Brain pericyte (primary cell): ENCODE data around the gene CCDC30.
"Not testable (repeated sequence)": the region's sequence is repeated elsewhere in the genome, so short reads cannot be mapped to it uniquely, and the experiment has no call there.

Source experiments
- DNase-seq: peaks from one replicate; pipeline ENCODE4 v3.0.0-alpha.2; 2012; ENCODE audit warnings: low read depth, low spot score

CCDC30 gene

DNA sequence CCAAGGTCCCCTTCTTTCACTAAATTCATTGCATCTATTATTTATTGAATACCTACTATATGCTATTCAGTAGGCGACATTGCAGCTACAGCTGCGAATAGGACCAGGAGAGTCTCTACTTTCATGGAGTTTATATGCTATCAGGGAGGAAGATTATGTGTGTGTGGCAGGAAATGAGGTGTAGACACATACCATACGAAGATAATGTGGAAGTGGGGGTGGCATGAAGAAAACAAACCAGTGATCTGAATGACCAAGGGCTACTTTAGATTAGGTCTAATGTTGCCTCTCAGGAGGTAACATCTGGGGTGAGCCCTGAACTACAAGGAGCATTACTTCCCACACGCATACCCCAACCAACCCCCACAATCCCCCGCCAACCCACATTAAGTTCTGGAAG lies 194.1 kb downstream of the CCDC30 start:
- no peak for DNase-seq

DNA sequence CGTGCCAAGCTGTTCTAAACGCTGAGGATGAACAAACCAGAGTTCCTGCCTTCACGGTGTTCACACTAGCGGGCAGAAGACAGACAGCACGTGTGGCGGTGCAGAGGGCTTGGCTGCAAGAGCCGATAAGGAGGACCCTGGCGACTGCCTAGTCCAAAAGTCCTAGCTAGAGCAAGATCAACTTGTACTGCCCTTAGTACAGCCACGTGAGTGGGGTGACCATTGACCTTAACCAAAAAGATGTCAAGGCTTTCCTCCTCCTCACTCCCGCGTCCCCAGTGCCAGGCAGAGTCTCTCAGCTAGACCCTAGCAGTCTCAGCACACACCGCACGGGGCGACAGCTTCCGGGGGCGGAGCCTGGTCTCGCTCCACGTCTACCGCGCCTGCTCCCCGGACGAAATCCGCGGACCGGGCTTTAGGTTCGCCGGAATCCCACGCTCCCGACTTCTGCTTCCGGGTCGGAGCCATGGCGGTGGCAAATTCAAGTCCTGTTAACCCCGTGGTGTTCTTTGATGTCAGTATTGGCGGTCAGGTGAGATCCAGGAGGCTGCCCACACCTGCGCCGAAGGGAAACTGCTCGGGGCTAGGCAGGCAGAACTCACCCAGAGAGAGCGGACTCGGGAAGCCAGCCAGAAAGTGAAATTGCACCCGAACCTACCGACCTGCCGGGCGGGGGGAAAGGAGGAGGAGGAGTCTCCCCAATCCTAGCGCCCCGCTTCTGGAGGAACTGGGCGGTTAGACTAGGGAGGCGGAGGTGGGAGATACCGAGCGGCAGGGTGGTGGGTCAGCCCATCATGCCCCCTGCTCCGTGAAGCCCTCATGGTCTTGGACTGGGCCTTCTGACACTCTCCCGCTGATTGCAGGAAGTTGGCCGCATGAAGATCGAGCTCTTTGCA lies 195.1 kb downstream of the CCDC30 start, which contains the start of gene PPIH:
Gene PPIH (plus strand): TSS at position 443 of the 896 bp plus-strand sequence. CDS start 24 bp downstream, at position 467.
- DNase-seq: peak; percentile 67

DNA sequence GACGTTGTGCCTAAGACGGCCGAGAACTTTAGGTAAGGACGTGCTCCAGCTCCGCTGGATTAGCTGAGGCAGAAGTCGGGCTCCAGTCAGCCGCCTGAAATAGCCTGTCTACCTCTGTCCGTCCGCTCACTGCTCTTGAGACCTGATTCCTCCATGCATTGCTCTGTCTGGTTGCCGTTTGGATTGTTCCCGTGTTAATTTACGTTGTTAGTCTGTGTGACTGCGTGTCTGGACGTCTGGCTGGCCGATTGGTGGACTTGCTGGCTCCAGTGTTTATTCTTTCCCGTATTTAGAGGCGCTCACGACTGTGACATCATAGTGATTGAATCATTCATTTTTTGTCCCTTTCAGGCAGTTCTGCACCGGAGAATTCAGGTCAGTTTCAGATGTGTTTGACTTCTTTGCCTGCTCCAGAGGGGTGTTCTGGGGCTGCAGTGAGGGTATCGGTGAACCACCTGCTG lies 195.8 kb downstream of the CCDC30 start:
- DNase-seq: no peak

DNA sequence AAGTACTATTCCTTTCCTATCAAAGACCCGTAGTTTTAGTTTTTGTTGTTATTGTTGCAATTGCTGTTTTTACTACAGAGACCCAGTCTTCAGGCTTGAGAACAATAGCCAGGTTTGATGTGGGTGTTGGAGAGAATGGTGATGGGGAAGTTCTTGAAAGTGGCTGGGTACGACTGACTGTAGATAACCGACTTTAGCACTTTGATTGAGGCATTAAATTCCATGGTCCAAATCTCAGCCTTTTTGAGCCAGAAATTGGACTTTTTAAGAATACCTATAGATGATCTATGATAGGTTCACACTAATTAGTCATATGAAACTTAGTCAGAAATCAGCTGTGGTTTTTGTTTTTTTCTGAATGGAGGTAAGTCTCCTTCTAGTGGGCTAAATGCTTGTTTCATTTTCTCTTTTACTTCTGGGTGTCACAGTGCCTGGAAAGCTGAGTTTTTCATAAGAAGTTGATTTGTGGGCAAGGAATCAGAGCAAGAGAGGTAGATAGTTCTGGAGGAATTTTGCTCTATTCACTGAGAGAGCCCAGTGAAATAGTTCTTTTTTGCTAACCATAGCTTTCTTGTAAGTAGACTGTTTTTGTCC lies 197.9 kb downstream of the CCDC30 start:
- no peak for DNase-seq

DNA sequence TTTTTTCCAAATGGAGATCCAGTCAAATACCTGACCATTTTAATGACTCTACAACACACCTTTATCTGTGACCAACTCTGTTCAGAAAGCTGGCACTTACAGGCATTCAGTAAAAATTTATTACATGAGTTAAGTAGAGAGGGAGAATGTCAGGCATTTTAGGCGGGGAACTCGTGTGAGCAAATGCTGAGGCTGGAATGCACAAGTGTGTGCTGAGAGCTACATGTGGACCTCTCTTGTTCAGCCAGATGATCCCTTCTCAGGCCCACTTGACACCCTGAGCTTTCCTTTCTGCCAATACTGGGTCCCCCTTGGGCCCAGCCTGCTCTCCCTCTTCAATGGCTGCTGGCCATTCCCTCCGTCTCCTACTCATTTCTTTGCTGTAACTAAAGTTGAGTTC lies 206.8 kb downstream of the CCDC30 start:
- DNase-seq: no peak

DNA sequence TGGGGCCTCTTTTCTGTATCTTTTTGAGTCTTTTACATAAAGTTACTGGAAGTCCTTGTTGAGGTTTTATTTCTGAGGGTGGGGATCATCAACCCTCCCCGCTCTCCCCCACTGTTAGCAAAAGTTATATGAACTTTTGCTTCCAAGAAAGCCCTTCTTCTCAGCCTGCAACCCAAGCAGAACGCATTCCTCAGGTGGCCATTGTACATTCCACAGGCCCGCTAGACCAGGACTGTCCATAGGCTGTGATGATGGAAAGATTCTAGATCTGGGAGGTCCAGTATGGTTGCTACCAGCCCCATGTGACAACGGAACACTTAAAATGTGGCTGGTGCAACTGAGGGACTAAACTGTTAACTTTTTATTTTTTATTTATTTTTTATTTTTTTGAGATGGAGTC lies 207.3 kb downstream of the CCDC30 start:
- DNase-seq: no peak

DNA sequence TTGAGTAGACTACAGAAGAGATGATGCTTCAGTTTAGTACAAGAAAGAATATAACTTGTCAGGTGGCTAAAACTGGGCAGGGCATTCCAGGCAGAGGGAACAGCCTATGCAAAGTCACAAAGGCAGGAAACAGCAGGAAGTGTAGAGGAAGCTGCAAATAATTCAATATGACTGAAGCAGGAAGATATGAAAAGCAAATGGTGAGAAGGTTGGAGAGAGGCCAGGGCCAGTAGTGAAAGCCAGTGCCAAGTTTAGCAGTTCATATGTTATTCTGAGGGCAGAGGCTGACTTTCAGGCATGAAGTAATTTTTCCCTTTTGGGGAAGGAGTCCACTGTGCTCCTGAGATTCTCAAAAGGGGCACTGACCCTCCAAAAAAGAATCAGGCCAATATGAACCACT lies 211.1 kb downstream of the CCDC30 start:
- DNase-seq: no peak

DNA sequence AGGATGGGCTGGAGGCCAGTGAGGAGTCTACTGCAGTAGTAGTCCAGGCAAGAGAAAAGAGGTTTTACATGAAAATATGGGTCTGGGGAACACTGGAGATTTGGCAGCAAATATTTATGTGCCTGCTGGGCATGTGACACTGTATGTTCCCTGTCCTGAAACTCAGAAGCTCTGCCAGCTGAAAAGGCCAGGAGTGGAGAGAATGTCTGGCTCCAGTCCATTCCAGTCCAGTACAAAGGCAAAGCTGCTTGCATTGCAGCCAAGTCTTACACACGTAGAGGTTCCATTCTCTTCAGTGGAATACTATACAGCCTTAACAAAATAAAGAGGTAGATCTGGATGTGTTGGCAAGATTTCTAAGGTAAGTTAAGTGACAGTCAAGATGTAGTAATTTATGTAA lies 211.6 kb downstream of the CCDC30 start:
- DNase-seq: no peak

DNA sequence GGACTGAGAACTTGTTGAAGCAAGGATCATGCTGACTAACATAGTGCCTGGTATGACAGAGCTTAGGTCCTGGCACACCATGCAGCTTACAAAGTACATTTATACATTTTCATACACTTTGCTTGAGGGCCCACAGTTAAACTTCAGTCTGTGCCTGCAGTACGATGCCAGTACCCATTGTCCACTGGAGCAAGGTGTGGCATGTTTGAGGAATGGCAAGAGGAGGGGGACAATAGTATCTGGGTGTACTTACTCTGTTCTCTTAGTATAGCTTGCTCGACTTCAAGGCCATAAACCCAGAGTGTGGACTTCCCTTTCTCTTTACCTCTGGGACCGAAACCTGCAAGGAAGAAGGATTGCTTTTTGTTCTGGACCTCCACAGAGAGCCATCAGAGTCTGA lies 212.4 kb downstream of the CCDC30 start:
- DNase-seq: no peak

DNA sequence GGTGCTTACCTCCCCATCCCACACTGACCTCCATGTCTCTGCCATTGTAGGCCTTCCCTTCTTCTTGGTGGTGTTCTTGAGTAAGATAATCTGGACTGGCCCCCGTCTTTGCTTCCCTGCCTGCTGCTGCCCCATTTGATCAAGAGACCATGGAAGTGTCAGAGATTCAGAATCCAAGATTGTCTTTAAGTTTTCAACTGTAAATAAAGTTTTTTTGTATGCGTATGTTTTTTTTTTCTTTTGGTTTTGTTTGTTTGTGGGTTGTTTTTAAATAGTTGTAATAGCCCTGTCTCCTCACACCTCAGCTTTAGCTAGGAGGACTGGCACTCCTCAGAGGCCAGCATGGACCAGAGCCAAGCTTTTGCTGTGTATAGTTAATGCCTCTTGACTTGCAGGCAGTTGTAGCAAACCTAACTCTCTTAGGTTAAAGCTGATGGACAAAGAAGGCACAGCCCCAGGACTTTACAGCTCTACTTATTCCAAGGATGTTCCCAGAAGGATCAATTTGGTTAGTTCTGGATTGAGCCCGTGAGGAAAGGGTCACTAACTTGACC lies 213.5 kb downstream of the CCDC30 start:
- no peak for DNase-seq

DNA sequence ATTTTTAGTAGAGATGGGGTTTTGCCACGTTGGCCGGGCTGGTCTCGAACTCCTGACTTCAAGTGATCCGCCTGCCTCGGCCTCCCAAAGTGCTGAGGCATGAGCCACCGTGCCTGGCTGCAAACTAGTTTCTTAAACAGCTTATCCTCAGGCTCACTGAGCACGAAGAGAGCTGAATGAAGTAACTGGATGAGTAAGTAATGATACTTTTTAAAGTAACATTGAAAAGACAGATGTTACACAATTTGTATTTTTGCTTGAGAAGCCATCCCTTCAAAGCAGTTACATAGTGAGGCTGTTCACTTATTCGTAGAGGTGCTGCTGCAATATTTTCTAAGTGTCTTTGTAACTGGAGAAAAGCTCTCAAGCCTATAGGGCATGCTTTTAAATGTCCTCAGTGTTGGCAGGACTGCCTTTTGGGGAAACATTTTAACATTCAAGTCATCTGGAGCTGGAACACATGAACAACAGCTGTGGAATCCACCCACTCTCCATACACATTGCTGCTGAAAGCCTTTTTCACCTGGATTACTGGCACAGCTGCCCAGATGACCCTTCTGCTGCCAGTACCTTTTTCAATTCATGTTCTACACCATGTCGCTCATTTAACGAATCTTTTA lies 216.4 kb downstream of the CCDC30 start:
- no peak for DNase-seq

DNA sequence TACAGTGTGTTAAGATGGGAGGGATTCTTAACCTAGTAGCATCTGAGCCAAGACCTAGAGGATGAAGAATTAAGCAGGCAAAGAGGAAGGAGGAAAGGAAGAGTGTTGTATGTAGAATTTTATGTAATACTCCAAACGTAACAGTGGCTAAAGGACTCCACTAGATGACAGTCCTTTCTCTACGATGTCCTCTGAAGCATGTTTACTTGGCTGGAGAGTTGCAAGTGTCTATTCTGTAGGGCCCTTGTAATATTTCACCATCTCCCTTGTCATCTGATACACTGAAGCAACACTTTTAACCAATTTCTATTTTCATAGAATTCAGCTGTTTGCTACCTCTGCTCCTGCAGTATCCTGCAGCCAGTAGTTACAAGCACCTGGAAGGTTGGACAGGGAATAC lies 217.0 kb downstream of the CCDC30 start:
- DNase-seq: no peak

DNA sequence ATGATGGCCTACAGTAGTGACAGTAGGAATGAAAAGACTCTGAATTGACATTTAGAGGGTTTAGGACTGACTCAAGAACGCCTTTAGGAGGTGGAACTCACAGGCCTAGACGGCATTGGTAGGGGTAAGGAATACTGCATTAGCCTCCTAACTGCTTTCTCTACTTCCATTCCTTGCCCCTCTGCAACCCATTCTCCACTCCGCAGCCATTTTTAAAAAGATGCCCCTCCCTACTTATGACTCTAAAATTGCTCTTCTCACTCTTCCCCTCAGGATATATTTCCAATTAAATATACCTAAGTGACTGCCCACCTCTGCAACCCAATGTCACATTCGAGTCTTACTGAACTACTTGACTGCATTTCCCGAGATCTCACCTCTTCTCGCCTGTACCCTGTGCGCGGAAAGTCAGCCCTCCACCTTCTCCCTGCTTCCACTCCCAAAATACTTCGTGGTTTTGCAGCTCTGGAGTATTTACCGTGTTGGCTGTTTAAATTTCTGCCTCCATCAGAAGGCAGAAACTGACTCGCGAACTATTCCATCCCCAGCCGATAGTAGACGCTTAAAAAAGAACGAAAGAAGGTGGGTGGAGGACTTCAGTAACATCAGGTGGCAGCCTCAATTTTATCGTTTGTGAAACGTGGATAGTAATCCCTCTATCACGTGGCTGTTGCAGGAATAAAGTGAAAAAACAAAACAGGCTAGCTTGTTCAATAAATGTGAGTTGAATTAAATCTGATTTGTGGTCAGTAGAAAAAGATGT lies 218.0 kb downstream of the CCDC30 start:
- DNase-seq: no peak

DNA sequence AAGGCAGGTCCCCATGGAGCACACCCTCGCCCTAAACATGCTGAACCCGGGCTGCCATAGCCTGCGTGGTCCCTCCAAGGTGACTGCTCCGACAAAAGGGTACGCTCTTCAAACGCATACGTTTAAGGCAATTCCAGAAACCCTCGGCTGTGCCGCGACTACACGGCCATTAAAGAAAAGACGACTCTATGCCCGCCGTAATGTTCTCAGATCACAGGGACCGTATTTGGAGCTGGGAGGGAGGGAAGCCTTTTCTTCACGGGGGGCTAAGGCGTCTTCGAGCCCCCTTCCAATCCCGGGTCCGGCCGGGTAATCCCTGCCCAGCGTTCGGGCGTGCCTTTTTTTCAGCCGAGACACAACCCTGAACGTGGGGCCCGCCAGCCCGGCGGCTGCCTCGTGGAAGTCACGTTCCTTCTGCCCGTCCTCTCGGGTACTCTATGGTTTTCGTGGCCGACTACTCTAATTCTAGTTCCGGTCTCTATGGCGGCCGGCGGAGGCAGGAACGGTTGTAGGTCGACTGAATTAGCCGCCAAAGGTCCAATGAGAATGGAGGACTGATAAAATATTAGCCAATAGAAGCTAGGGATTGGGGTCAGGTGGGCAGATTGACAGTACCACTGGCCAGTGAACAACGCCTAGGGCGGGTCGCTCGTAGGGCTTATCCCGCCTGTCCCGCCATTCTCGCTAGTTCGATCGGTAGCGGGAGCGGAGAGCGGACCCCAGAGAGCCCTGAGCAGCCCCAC lies 218.8 kb downstream of the CCDC30 start, which contains the start of gene YBX1:
Gene YBX1 (plus strand): TSS at position 678 of the 743 bp plus-strand sequence. CDS start 148 bp downstream, outside the sequence.
- DNase-seq: peak; percentile 97

DNA sequence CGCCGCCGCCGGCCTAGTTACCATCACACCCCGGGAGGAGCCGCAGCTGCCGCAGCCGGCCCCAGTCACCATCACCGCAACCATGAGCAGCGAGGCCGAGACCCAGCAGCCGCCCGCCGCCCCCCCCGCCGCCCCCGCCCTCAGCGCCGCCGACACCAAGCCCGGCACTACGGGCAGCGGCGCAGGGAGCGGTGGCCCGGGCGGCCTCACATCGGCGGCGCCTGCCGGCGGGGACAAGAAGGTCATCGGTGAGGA lies 219.3 kb downstream of the CCDC30 start:
- not testable (repeated sequence) for DNase-seq

DNA sequence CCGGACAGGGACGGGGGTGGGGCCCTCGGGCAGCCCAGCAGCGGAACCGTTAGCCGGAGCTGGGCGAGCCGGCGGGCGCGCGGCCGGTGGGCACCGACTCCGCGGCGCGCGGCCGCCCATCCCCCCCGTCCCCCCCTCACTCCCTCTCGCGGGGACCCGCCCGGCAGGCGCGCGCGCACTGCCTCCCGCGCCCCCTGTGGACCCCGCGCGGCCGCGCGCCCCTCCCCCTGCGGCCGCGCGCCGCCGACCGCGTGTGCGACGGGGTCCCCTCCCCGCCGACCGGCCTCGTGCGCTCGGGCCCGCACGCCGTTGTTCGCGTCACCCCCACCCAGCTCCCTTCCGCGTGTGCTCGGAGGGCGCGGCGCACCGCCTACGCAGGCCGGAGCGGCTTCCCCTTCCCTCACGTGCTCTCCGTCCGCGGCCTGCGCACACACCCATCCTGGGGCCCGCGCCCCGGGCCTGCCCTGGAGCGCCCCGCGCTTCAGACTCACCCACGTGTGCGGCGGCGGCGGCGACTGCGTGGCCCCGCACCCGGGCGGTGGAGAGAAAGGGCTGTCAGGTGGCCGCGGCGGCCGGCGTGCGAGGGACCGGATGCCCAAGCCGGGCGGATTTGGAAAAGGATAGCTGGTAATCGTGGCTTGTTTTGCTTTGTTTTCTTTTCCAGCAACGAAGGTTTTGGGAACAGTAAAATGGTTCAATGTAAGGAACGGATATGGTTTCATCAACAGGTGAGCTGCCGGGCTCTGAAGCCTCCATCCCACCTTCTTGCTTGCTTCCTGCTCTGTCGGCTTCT lies 219.8 kb downstream of the CCDC30 start:
- DNase-seq: no peak

DNA sequence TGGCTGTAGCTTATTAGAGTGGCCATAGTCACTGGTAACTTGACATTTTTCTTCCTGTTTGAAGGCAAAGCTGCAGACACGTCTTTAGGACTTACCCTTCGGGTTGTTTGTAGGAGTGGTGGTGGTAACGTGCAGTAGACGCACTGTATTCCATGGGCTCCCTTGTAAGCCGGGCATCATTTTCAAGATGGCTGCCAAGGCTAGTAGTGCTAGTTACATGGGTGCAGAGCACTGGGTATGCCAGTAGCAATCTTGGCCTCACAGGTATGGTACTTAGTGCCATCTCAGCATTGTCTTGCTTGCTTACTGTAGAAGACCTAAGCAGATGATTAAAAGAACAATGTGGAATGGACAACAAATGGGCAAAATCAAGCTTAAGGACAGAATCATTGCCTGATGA lies 221.1 kb downstream of the CCDC30 start:
- DNase-seq: no peak

DNA sequence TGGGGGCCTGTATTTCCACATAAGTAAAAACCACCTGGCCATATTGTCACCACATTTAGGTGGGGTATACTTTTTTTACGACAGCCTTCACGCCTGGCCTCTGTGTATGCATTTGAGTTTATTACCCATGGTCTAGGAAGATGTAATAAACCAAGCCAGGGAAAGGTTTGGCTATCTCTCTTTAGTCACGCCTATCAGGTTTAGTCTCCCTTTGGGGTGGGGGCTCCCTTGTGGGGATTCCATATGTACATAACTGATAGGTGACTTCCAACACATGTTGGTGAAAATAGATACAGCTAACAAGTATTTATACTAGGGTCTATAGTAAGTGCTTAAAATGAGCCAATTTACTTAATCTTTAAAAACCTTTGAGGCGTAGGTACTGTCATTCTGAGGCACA lies 223.3 kb downstream of the CCDC30 start:
- DNase-seq: no peak

DNA sequence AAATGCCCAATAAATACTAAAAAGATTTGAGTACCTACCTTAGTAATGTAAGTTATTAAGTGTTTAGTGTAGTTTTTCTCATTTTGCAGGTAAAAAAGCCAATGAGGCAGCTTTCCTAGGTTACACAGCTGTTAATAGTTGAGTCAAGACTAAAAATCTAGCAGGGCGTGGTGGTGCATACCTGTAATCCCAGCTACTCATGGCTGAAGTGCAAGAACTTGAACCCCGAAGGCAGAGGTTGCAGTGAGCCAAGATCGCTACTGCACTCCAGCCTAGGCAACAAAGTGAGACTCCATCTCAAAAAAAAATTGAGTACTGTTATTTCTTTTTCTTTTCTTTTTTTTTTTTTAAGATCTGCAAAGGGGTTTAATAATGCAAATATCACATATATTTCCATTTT lies 226.8 kb downstream of the CCDC30 start:
- DNase-seq: no peak

DNA sequence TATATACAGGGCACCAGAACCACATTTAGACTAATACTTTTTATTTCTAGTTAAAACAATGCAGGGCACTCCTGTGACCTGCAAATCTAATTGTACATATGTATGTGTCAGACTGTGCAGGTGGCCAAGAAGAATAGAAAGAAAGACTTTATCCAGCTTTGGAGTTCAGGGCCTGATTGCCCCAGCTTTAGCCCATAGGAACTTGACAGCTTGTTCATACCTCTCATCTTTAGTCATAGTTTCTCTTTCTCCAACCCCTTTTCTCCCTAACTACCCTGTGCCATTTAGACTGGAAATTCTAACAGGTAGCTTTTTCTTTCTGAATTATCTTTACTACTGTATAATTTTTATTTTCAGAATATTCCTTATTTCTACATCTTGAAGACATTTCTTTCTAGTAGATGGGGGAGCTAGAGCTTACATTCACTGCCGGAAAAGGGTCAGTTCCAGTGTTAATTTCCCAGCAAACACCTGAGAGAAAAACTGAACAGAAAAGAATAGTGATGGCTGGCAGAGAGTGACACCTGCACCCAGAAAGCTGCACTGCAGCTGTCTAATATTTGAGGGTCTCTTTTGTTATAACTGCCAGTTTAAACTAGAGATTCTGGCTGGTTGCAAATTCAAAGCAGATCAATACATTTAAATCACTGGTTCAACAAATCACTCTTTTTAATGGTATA lies 227.5 kb downstream of the CCDC30 start:
- no peak for DNase-seq
